Mucosa of descending colon (tissue), 3 donors: ENCODE results near the gene POMGNT2. TPM values are rescaled to one million over a fixed set of nuclear protein-coding genes. Genes with fewer than 3 reads are reported as not detected.

ENCODE experiments used
- ATAC-seq: fragments of 200-7000 bp; cut with Tn5 transposase; one replicate; pipeline ENCODE4 v1.9.1; 2020; ENCODE audit warnings: mild to moderate bottlenecking, moderate library complexity
- DNase-seq, 3 donors: peaks; one replicate each; pipeline ENCODE4 v3.0.0-alpha.2; 2020
- H3K36me3 ChIP-seq: fragments of 200-600 bp; one replicate; pipeline ENCODE4 v1.8.0; 2021; ENCODE audit warnings: low read depth, mild to moderate bottlenecking
- H3K4me1 ChIP-seq: fragments of 200-600 bp; one replicate; pipeline ENCODE4 v1.8.0; 2021; ENCODE audit warnings: low read depth, mild to moderate bottlenecking
- H3K4me3 ChIP-seq: fragments of 200-600 bp; one replicate; pipeline ENCODE4 v1.8.0; 2021; ENCODE audit warnings: mild to moderate bottlenecking
- H3K9me3 ChIP-seq: fragments of 200-600 bp; one replicate; pipeline ENCODE4 v1.8.0; 2021; ENCODE audit warnings: mild to moderate bottlenecking
- intact Hi-C, 2 donors: fragments of 100-400 bp; cut with DNase I in 1 of 2; cut with micrococcal nuclease in 1 of 2; formaldehyde crosslinking; loops; one replicate each; pipeline versions ENCODE4 v1.11.0 to v1.11.1; 2022; cut with DNase I, micrococcal nuclease
- total RNA-seq, 3 donors: library from RNA; stranded (reverse); fragmentation: NEBNext Ultra II Directional in 2 of 3; extraction: Animal tissue kit (Norgen Biotek cat#: 25700) in 2 of 3; gene quantifications; one replicate each; pipeline versions ENCODE4 v1.2.1 to v1.2.4, GENCODE V29; 2021 to 2023
- TF ChIP-seq, protein P1 (sequence below): fragments of 200-600 bp; IDR thresholded peaks from one replicate; pipeline ENCODE4 v1.8.0; 2022; ENCODE audit warnings: antibody characterized with exemption, mild to moderate bottlenecking
- donor health status: DM: no; HTN: no; CAD: no; lungs with moderate emphysema.
- donor health status: DM: no; HTN: no; CAD: no.
- donor health status: DM: no; HTN: yes; CAD: no.

The POMGNT2 gene
- total RNA-seq, 3 donors from 2014 or later = 2.8 to 12.6 (median 4.9) TPM

DNA sequence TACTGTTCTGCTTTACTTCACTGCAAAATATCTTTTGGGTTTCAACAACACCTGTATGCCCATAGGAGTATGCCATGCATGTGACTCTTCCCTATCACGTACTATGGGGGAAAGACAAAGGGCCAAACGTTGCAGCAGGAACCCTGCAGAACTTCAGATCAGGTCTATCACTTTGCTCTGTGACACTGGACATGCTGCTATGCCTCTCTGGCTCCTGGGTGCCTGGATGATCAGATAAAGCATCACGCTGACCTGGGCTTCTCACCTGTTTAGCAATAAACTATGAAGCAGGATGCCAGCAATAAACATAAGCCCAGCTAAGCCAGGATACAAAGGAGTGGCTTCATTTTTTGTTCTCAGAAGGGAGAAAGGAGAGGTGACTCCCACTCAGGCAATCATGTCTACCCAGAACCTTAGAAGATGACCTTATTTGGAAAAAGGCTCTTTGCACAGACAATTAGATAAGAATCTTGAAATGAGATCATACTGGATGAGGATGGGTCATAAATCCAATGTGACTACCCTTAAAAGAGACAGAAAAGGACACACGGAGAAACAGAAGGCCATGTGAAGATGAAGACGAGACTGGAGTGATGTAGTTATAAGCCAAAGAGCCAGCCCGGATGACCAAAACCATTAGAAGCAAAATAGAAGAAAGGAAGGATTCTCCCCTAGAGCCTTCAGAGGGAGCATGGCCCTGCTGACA, 19.3 kb downstream of the POMGNT2 start:
- H3K4me1 ChIP-seq = no peaks in the 10 kb centered on the region
- TF ChIP-seq, protein P1, sequence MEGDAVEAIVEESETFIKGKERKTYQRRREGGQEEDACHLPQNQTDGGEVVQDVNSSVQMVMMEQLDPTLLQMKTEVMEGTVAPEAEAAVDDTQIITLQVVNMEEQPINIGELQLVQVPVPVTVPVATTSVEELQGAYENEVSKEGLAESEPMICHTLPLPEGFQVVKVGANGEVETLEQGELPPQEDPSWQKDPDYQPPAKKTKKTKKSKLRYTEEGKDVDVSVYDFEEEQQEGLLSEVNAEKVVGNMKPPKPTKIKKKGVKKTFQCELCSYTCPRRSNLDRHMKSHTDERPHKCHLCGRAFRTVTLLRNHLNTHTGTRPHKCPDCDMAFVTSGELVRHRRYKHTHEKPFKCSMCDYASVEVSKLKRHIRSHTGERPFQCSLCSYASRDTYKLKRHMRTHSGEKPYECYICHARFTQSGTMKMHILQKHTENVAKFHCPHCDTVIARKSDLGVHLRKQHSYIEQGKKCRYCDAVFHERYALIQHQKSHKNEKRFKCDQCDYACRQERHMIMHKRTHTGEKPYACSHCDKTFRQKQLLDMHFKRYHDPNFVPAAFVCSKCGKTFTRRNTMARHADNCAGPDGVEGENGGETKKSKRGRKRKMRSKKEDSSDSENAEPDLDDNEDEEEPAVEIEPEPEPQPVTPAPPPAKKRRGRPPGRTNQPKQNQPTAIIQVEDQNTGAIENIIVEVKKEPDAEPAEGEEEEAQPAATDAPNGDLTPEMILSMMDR = no peak
- no peaks in the 10 kb centered on the region for H3K9me3 ChIP-seq
- H3K36me3 ChIP-seq = no peaks in the 10 kb centered on the region
- intact Hi-C loops = no loop called here
- no peak for ATAC-seq
- no peak overlapping the region for H3K4me3 ChIP-seq
- DNase-seq = no peak

DNA sequence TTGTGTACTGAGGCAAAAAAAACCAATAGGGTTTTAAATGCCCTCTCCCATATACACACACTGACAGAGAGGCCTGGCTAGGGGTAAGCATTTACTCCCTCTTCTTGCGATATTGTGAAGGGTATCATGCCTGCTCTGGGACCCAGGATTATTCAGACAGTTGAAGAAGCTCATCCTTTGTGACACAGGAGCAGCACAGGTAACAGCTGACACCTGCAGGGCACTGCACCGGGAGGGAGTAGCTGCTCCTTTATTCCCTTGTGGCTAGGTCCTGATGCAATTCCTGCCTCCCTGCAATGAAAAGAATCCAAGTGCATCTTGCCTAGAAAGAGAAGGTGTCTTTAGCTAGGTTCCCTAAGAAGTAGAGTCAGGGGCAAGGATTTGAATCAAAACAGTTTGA, 23.4 kb downstream of the POMGNT2 start:
- DNase-seq (no peak), ATAC-seq (no peak)
- TF ChIP-seq, protein P1 = no peak
- H3K9me3 ChIP-seq = no peaks in the 10 kb centered on the region
- no peaks in the 10 kb centered on the region for H3K4me1 ChIP-seq
- intact Hi-C loops = no loop called here
- no peaks in the 10 kb centered on the region for H3K36me3 ChIP-seq
- H3K4me3 ChIP-seq = no peak overlapping the region

DNA sequence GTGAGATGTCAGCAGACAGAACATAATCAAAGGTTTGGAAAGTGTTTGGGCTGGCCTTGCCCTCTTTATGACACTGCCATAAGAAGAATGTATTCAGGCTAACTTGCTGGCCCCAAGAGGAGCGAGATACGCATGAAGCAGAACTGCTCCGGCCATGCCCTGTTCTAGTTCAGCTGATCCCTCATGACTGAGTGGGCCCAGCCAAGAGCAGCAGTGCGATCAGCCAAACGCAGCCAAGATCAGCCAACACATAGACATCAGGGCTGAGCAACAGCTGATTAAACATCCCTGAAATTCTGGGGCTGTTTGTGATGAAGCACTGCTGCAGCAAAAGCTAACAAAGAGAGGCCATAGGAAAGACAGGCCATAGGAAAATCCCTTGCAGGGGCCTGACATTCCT, 24.1 kb downstream of the POMGNT2 start:
- ATAC-seq = no peak

DNA sequence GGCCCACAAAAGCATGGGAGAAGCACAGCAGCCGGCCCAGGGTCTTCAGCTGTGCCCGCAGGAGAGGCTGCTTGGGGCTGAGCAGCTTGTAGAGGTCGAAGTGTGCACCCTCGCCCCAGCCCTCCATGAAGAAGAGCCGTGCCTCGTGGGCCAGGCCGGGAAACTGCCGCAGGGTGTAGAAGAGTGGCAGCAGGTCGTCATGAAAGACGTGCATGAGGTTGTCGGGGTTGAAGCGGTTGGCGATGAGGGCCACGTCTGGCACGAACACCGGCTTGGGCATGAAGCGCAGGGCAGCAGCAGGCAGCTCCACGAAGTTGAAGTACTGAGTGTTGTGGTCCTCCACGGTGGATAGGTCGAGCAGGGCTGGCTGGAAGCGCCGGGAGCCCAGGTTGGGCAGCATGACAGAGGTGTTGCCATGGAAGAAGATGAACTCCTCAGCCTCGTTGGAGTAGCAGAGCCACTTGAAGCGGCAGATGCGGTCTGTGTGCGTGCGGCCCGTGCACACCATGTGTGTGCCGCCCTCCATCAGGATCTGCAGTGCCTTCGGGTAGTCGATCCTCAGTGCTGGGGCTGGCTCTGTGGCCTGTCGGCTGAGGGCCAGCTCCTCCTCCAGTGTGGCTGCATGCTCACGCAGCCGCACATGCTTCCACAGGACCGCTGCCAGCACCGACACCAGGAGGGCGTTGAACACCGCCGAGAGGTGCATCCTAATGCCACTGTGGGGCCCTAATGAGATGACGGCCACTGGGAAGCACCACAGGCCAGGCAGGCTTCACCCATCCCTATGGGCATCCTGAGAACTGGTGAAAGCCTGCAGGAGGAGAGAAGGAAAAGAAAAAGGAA, 24.9 kb downstream of the POMGNT2 start:
- no peaks in the 10 kb centered on the region for H3K36me3 ChIP-seq
- no peaks in the 10 kb centered on the region for H3K9me3 ChIP-seq
- H3K4me1 ChIP-seq = no peaks in the 10 kb centered on the region
- no peak for DNase-seq
- intact Hi-C loops = no loop called here
- H3K4me3 ChIP-seq = no peak overlapping the region
- TF ChIP-seq, protein P1 = no peak
- no peak for ATAC-seq

More for the DNA sequence above, 24.1 kb downstream of the POMGNT2 start:
- H3K36me3 ChIP-seq = no peaks in the 10 kb centered on the region
- H3K4me3 ChIP-seq = no peak overlapping the region
- no peaks in the 10 kb centered on the region for H3K9me3 ChIP-seq
- TF ChIP-seq, protein P1 = no peak
- no peaks in the 10 kb centered on the region for H3K4me1 ChIP-seq
- intact Hi-C loops = no loop called here
- no peak for DNase-seq

DNA sequence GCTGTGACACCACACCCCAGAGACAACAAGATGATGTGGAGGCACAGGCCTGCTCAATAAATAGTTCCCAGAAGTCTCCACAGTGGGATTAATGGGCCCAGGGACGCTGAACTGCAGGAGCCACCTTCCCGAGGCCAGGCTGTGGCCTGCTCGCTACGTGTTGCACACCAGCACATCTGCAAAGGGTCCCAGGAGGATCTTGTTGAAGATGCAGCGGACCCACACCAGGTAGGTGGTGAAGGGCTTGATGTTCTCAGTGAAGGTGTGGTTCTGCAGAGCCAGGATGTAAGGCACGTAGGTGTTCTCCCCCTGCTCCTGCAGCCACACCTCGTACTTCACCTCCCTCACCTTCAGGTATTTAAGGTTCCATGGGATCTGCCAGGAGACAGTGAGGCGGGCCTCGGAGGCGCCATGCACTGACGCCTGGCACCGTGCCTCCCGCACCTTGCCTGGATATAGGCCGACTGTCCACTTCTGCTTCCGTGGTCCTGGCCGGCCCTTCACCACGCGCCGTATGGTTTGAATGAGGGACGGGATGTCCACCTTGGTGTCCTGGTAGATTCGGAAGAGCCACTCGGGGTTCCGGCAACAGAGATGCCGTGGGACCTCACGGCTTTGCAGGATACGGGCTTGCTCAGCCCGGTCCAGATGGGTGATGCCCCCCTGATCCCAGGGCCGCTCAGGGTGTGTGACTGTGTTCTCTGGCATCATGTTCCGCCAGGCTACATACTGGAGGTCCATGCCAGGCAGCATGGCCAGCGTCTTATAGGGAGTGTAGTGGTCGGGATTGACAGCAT, 26.1 kb downstream of the POMGNT2 start:
- intact Hi-C loops = no loop called here

More for the DNA sequence above, 26.1 kb downstream of the POMGNT2 start:
- Histone ChIP-seq H3K4me1 (no peaks in the 10 kb centered on the region), H3K36me3 (no peaks in the 10 kb centered on the region), H3K9me3 (no peaks in the 10 kb centered on the region), H3K4me3 (no peak overlapping the region)
- DNase-seq (no peak), ATAC-seq (no peak)
- TF ChIP-seq, protein P1 = no peak
